Measurements from ENCODE around the gene C1QTNF1.

DNA sequence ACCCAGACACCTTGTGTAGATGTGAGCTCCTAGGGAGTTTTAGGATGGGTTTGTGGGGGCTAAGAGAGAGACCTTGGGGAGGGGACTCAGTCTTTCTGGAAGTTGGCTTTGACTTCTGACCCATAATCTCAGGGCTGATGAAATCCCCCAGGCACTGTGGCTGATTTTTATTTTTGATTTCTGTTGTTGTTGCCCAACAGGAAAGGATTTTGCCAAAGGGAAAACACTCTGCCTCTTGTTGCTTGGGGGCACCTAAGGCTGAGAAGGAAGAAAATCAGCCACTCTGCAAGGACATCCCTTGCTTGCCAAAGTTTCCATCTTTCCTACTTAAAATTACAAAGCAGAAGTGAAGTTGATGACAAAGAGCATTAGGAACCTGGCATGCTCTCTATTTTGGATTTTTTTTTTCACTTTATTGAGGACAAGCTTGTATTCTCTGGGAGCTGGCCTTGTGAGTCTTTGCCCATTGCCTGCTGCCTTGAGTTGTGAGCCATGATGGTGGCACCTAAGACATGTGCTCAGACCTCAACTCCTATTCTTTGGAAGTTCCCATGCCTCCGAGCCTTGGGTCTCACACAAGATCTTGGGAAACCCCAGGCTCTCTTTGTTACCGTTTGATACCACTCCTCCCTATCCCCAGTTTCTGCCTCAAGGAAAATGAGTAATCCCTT, 3.2 kb upstream of the C1QTNF1 start:
- TF ChIP-seq, protein P1, sequence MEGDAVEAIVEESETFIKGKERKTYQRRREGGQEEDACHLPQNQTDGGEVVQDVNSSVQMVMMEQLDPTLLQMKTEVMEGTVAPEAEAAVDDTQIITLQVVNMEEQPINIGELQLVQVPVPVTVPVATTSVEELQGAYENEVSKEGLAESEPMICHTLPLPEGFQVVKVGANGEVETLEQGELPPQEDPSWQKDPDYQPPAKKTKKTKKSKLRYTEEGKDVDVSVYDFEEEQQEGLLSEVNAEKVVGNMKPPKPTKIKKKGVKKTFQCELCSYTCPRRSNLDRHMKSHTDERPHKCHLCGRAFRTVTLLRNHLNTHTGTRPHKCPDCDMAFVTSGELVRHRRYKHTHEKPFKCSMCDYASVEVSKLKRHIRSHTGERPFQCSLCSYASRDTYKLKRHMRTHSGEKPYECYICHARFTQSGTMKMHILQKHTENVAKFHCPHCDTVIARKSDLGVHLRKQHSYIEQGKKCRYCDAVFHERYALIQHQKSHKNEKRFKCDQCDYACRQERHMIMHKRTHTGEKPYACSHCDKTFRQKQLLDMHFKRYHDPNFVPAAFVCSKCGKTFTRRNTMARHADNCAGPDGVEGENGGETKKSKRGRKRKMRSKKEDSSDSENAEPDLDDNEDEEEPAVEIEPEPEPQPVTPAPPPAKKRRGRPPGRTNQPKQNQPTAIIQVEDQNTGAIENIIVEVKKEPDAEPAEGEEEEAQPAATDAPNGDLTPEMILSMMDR (IDR thresholded peaks at IDR 0.05) = no peak
- no peak for TF ChIP-seq POLR2A (IDR thresholded peaks at IDR 0.05)

Measured in thyroid gland (tissue), 4 donors.